AG10803 (cell line): ENCODE measurements around the gene ODF2.
"Not testable (repeated sequence)": the region's sequence is repeated elsewhere in the genome, so short reads cannot be mapped to it uniquely, and the experiment has no call there.

Experiments
- DNase-seq: peaks from one replicate; pipeline ENCODE4 v3.0.0; 2010; ENCODE audit warnings: low read depth
- H3K4me3 ChIP-seq: 2 replicates; pipeline ENCODE4 v1.5.1; 2011; ENCODE audit warnings: mild to moderate bottlenecking, low read length, control low read depth
- TF ChIP-seq, protein P1 (sequence below): conservative IDR thresholded peaks from 2 replicates; pipeline ENCODE4 v1.5.1; 2011; ENCODE audit warnings: mild to moderate bottlenecking, low read length, control low read depth, inconsistent platforms

ODF2 gene

DNA sequence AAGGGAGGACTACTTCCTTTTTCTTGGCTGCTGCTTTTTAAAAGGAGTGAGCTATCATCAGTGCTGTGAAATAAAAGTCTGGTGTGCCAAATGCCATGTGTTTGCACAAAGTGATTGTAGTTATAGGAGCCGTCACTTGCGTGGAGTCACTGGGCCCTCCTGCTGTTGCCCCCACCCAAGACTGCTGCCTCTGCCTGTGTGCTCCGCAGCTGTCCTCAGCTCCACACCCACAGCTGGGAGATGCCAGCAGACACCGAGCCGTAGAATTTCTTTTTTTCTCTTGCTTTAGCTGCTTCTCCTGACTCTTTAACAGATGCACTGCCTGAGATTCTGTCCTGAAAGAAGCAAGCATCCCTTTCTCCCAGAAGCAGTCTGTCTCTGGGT lies 38.9 kb downstream of the ODF2 start:
- H3K4me3 ChIP-seq = no peak overlapping the region
- TF ChIP-seq, protein P1, sequence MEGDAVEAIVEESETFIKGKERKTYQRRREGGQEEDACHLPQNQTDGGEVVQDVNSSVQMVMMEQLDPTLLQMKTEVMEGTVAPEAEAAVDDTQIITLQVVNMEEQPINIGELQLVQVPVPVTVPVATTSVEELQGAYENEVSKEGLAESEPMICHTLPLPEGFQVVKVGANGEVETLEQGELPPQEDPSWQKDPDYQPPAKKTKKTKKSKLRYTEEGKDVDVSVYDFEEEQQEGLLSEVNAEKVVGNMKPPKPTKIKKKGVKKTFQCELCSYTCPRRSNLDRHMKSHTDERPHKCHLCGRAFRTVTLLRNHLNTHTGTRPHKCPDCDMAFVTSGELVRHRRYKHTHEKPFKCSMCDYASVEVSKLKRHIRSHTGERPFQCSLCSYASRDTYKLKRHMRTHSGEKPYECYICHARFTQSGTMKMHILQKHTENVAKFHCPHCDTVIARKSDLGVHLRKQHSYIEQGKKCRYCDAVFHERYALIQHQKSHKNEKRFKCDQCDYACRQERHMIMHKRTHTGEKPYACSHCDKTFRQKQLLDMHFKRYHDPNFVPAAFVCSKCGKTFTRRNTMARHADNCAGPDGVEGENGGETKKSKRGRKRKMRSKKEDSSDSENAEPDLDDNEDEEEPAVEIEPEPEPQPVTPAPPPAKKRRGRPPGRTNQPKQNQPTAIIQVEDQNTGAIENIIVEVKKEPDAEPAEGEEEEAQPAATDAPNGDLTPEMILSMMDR = no peak
- DNase-seq = no peak

DNA sequence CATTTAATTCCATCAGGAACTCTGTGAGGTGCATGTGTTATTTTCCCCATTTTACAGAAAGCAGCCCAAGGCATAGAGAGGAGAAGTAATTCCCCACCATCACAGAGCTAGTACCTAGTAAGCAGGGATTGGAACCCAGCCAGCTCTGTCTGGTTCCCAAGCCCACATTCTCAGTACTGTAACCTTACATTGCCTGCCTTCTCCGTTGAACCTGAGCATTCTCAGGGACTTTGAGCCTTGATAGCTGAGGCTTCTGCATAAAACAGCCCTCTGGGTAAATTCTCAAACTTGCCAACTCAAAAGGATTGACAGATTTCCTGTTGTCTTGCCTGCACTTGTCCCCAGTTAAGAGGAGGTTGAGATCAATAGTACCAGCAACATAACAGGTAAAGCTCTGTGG lies 39.5 kb downstream of the ODF2 start:
- DNase-seq = no peak
- H3K4me3 ChIP-seq = no peak overlapping the region
- TF ChIP-seq, protein P1 = no peak

GRCh38 chr9:128495804-128496417 lies 40.1 kb downstream of the ODF2 start:
- TF ChIP-seq, protein P1 = no peak
- no peak overlapping the region for H3K4me3 ChIP-seq
- no peak for DNase-seq

- H3K4me3 ChIP-seq = no peak overlapping the region
- TF ChIP-seq, protein P1 = no peak
- no peak for DNase-seq
Observed at GRCh38 chr9:128497824-128498610, 42.2 kb downstream of the ODF2 start.

DNA sequence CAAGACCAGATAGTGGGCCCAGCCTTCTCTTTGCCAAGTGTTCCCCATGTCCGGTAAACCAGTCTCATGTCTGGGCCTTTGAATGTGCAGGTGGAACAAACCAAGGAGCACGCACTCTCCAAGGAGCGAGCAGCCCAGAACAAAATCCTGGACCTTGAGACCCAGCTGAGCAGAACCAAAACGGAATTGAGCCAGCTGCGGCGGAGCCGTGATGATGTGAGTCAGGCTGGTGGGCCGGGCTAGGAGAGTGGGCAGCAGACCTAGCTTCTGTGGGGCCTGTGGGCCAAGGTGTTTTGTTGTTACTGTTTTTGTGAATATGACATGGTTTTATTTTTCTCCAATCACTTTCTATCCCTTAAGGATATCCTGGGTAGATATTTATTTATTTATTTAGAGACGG lies 43.1 kb downstream of the ODF2 start:
- TF ChIP-seq, protein P1 = no peak
- no peak overlapping the region for H3K4me3 ChIP-seq
- no peak for DNase-seq

GRCh38 chr9:128499920-128500319 lies 44.1 kb downstream of the ODF2 start:
- no peak for DNase-seq
- TF ChIP-seq, protein P1 = no peak
- H3K4me3 ChIP-seq = no peak overlapping the region

- H3K4me3 ChIP-seq = not testable (repeated sequence)
- DNase-seq = peak; percentile 76
Observed at GRCh38 chr9:128503415-128503825, 47.6 kb downstream of the ODF2 start.
